Measurements from ENCODE around the gene DNAJC11. TPM values are rescaled to one million over a fixed set of nuclear protein-coding genes. Genes with fewer than 3 reads are reported as not detected.

Gene DNAJC11
- polyA plus RNA-seq, 1 of the 3 experiments (the other 2 are of a cell fraction), result 38.2 TPM

DNA sequence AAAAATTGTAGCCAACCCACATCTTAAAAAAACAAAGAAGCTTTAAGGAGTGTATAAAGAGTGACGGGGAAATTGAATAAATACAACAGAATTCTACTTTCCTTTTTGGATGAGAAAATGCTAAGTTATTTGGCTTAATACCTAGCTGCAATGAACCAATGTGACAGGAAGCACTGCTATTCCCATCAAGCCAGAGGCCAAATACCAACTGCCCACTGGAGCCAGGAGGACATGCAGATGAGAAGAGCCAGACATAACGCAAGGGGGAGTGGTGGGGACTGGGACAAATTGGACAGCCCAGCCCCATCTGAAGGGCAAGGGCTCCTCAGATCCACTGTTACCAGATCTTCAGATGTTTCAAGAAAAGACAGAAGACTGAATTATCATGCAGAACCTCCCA, 25.7 kb downstream of the DNAJC11 start:
- Histone ChIP-seq H3K9me3 (no peaks in the 10 kb centered on the region), H3K27ac (ENCODE audit: low read depth in 2 of 2, low read length in 1 of 2) (no peak overlapping the region), H3K9me2 (no peaks in the 10 kb centered on the region), H4K20me1 (ENCODE audit: insufficient read depth) (no peaks in the 10 kb centered on the region), H3K4me1 (ENCODE audit: control insufficient read depth in 1 of 2, insufficient read depth in 2 of 2, low read depth in 1 of 2, low read length in 1 of 2) (peaks cover 0 to 21% of the 10 kb centered on the region in 2 experiments; a peak in 2 of 4 replicates), H3K4me2 (no peak overlapping the region), H3F3A (replicated peaks; ENCODE audit: insufficient read depth) (peaks cover 7% of the 10 kb centered on the region), H3K4me3 (ENCODE audit: low read depth in 2 of 2, low read length in 1 of 2) (no peak overlapping the region), H3K36me3 (replicated peaks in 1 of 2; ENCODE audit: control insufficient read depth in 1 of 2, insufficient read depth in 2 of 2, low read length in 1 of 2) (peaks cover 41 to 47% of the 10 kb centered on the region in 2 experiments), H3K79me2 (ENCODE audit: insufficient read depth) (peaks cover 4% of the 10 kb centered on the region; the same call in 1 of the 2 replicates), H3K9ac (no peak overlapping the region), H3K27me3 (ENCODE audit: insufficient read depth) (no peaks in the 10 kb centered on the region), H2AFZ (ENCODE audit: low read depth) (no peak overlapping the region)
- TF ChIP-seq GATA2 (CRISPR knock-in tag; IDR thresholded peaks at IDR 0.05) (no peak), FOXM1 (IDR thresholded peaks at IDR 0.05; ENCODE audit: low read depth) (no peak), TEAD4 (IDR thresholded peaks at IDR 0.05; ENCODE audit: borderline replicate concordance, insufficient read depth) (no peak), GABPA (IDR thresholded peaks at IDR 0.05; ENCODE audit: low read depth) (no peak), RFX5 (IDR thresholded peaks at IDR 0.05; ENCODE audit: low read length) (no peak), FOXJ3 (CRISPR knock-in tag; IDR thresholded peaks at IDR 0.05) (no peak), CHD2 (IDR thresholded peaks at IDR 0.05; ENCODE audit: low read length, partially characterized antibody) (no peak), MEF2A (IDR thresholded peaks at IDR 0.05; ENCODE audit: borderline replicate concordance, low read depth) (no peak), ELF1 (IDR thresholded peaks at IDR 0.05) (no peak), POLR2AphosphoS5 (IDR thresholded peaks at IDR 0.05; ENCODE audit: low read depth, low read length) (no peak), MXI1 (IDR thresholded peaks at IDR 0.05; ENCODE audit: low read depth, low read length) (no peak), YY1 (IDR thresholded peaks at IDR 0.05; ENCODE audit: low read depth) (no peak), JUND (IDR thresholded peaks at IDR 0.05) (no peak)
- TF ChIP-seq, protein P1, sequence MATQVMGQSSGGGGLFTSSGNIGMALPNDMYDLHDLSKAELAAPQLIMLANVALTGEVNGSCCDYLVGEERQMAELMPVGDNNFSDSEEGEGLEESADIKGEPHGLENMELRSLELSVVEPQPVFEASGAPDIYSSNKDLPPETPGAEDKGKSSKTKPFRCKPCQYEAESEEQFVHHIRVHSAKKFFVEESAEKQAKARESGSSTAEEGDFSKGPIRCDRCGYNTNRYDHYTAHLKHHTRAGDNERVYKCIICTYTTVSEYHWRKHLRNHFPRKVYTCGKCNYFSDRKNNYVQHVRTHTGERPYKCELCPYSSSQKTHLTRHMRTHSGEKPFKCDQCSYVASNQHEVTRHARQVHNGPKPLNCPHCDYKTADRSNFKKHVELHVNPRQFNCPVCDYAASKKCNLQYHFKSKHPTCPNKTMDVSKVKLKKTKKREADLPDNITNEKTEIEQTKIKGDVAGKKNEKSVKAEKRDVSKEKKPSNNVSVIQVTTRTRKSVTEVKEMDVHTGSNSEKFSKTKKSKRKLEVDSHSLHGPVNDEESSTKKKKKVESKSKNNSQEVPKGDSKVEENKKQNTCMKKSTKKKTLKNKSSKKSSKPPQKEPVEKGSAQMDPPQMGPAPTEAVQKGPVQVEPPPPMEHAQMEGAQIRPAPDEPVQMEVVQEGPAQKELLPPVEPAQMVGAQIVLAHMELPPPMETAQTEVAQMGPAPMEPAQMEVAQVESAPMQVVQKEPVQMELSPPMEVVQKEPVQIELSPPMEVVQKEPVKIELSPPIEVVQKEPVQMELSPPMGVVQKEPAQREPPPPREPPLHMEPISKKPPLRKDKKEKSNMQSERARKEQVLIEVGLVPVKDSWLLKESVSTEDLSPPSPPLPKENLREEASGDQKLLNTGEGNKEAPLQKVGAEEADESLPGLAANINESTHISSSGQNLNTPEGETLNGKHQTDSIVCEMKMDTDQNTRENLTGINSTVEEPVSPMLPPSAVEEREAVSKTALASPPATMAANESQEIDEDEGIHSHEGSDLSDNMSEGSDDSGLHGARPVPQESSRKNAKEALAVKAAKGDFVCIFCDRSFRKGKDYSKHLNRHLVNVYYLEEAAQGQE (IDR thresholded peaks at IDR 0.05; ENCODE audit: low read depth, low read length), result no peak
- TF ChIP-seq, protein P2, sequence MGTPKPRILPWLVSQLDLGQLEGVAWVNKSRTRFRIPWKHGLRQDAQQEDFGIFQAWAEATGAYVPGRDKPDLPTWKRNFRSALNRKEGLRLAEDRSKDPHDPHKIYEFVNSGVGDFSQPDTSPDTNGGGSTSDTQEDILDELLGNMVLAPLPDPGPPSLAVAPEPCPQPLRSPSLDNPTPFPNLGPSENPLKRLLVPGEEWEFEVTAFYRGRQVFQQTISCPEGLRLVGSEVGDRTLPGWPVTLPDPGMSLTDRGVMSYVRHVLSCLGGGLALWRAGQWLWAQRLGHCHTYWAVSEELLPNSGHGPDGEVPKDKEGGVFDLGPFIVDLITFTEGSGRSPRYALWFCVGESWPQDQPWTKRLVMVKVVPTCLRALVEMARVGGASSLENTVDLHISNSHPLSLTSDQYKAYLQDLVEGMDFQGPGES (IDR thresholded peaks at IDR 0.05; ENCODE audit: low read depth, low read length), result no peak
- TF ChIP-seq, protein P3, sequence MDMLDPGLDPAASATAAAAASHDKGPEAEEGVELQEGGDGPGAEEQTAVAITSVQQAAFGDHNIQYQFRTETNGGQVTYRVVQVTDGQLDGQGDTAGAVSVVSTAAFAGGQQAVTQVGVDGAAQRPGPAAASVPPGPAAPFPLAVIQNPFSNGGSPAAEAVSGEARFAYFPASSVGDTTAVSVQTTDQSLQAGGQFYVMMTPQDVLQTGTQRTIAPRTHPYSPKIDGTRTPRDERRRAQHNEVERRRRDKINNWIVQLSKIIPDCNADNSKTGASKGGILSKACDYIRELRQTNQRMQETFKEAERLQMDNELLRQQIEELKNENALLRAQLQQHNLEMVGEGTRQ (IDR thresholded peaks at IDR 0.05; ENCODE audit: borderline replicate concordance, low read depth, low read length), result no peak
- TF ChIP-seq, protein P4, sequence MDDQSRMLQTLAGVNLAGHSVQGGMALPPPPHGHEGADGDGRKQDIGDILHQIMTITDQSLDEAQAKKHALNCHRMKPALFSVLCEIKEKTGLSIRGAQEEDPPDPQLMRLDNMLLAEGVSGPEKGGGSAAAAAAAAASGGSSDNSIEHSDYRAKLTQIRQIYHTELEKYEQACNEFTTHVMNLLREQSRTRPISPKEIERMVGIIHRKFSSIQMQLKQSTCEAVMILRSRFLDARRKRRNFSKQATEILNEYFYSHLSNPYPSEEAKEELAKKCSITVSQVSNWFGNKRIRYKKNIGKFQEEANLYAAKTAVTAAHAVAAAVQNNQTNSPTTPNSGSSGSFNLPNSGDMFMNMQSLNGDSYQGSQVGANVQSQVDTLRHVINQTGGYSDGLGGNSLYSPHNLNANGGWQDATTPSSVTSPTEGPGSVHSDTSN (IDR thresholded peaks at IDR 0.05), result no peak
- TF ChIP-seq, protein P5, sequence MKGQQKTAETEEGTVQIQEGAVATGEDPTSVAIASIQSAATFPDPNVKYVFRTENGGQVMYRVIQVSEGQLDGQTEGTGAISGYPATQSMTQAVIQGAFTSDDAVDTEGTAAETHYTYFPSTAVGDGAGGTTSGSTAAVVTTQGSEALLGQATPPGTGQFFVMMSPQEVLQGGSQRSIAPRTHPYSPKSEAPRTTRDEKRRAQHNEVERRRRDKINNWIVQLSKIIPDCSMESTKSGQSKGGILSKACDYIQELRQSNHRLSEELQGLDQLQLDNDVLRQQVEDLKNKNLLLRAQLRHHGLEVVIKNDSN (IDR thresholded peaks at IDR 0.05; ENCODE audit: borderline replicate concordance, low read depth), result no peak
- POLR2A ChIA-PET, result no interaction called here
- CTCF ChIA-PET, result interaction anchor here (1.1 to 1.7 kb wide), 2 partner anchors 11 to 26 kb away, joined by 4 to 5 read pairs; partner anchors contain the start of gene DNAJC11
- WGBS (ENCODE audit: low lambda C conversion rate), result 98% methylated on average over 2 of the region's 2 CpGs
- DNase-seq, result no peak

All from SK-N-SH (cell line).